ENCODE data around the gene HOXC13.

HOXC13 gene

DNA sequence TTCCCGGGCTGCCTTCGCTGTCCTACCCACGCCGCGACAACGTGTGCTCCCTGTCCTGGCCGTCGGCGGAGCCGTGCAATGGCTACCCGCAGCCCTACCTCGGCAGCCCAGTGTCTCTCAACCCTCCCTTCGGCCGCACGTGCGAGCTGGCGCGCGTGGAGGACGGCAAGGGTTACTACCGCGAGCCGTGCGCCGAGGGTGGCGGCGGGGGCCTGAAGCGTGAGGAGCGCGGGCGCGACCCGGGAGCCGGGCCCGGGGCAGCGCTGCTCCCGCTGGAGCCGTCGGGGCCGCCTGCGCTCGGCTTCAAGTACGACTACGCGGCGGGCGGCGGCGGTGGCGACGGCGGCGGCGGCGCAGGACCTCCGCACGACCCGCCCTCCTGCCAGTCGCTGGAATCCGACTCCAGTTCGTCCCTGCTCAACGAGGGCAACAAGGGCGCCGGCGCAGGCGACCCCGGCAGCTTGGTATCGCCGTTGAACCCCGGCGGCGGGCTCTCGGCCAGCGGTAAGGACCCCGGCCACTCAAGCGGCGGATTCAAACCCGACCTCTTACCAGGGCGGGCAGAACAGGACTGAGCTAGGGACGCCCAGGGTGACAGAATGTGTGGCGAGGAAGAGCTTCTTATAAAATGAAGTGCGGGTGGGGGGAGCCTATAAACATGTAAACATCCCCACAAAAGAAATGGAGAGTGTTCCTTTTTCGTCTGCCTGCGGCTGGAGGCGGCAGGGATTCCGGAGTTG is 16.6 kb downstream of the HOXC13 start:
- DNase-seq (ENCODE audit: low read depth in 2 of 2): no peak

DNA sequence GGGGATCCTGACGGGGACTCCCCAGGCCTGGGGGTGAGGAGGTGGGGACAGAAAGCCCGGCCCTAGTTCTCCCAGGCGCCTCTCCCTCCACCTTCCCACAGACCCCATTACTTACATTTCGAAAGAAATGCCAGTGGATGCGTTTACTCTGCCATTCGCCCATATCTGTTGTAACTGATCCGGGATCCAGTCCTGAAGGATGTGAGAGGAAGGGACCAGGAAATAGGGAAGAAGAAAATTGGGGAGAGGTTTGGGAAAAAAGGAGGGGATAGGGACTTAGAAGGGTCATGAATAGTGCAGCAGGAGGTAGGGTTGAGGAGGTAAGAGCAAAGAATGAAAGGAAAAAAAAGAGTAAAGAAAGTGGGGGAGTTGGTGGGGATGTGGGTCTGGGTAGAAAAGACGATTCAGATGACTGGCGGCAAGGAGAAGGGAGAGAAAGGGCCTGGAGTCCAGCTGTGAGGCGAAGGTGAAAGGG is 17.2 kb downstream of the HOXC13 start:
- no peak for DNase-seq (ENCODE audit: low read depth in 2 of 2)

GRCh38 chr12:53956251-53956887 is 17.7 kb downstream of the HOXC13 start:
- no peak for DNase-seq (ENCODE audit: low read depth in 2 of 2)

- no peak for DNase-seq (ENCODE audit: low read depth in 2 of 2)
These were observed 18.4 kb downstream of the HOXC13 start for GRCh38 chr12:53956914-53957536.

GRCh38 chr12:53958128-53958527 is 19.5 kb downstream of the HOXC13 start:
- DNase-seq (ENCODE audit: low read depth in 2 of 2): no peak

GRCh38 chr12:53959314-53959713 is 20.7 kb downstream of the HOXC13 start:
- DNase-seq (ENCODE audit: low read depth in 2 of 2): no peak

DNA sequence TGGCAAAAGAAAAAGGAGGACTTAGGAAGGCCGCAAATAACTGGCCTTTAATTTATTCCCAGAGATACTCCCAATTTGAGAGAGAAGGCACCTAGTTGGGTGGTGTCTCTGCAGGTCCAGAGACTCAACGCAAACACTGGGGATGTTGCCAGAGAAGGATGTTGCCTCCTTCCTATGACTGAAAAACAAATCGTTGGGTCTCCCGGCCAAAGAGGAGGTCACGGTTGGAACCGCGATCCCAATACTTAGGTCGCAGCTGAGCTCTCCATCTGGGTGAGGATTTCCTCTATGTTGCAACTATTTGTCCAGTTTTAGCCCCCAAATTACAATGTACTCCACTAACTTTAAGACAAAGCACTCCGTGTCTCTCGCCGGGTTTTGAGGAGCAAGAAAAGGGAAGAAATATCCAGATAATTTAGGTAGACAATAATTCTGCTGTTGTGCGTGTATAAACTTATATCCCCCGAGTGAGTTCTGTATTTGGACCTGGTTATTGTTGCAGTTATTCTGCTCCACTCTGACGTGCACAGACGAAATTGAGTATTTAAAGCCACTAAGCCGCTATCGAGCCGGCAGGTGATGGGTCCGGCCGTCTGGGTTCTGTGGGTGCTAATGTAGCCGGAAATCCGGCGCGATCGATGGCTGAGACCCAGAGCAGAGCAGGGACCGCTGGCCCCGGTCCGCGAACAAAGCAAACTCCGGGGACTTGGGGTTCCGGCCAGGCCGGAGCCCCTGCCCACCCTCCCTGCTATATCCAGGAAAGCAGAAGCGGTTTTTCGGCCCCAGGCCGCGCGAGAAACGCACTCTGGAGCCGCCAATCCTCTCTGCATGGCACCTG is 21.8 kb downstream of the HOXC13 start:
- no peak for DNase-seq (ENCODE audit: low read depth in 2 of 2)

DNA sequence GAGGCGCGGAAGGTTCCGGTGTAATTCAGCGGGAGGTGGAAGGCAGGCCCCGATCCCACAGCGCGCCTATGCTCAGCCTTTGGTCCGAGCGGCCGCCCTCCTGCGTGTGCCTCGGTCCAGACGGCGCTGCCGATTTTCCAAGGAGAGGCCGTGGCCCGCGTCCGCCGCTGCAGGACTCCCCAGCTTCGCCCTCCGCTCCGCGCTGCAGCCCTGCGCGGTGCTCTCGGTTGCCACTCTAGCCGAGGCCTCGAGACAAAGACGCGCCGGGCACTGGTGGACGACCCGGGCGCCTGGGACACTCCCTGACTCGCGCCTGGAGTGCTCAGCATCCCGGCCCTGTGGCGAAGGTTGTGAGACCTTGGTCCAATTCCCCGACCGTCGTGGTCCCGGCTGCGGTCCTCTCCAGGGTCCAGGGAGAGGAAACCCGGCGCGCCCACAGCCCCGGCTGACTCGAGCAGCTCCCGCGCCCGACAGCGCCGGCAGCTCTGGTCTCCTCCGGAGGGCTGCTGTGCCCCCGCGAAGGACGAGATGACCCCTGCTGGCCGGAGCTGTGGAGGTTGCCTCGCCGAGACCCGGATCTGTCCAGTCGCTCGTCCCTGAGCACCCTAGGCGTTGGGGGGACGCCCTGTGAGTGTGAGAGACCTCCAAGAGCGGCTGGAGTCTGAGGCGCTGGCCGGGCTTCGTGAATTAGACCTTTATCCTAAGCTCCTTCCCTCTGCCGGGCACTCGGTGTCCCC is 22.6 kb downstream of the HOXC13 start:
- no peak for DNase-seq (ENCODE audit: low read depth in 2 of 2)

DNA sequence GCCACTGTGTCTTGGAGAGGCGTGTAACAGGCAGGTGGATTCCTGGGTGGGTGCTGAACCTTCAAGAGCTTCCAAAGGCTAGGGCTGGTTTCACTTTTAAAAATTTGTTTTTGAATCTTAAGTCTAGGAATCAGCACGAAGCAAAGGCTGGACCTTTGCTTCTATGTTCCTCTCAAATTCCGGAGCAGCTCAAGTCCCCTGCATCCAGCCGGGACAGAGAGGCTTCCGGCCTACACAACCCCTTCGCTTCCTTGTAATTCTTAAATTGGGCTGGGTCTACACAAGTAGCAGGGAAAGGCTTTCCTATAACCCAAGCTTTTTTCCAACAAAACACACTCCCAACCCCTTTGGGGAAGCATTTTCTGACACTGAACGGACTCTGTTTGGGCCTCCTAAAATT is 24.4 kb downstream of the HOXC13 start:
- DNase-seq (ENCODE audit: low read depth in 2 of 2): no peak

GRCh38 chr12:53963434-53964314 is 25.0 kb downstream of the HOXC13 start:
- DNase-seq (ENCODE audit: low read depth in 2 of 2): no peak

GRCh38 chr12:53964315-53964713 is 25.7 kb downstream of the HOXC13 start:
- DNase-seq (ENCODE audit: low read depth in 2 of 2): no peak

DNA sequence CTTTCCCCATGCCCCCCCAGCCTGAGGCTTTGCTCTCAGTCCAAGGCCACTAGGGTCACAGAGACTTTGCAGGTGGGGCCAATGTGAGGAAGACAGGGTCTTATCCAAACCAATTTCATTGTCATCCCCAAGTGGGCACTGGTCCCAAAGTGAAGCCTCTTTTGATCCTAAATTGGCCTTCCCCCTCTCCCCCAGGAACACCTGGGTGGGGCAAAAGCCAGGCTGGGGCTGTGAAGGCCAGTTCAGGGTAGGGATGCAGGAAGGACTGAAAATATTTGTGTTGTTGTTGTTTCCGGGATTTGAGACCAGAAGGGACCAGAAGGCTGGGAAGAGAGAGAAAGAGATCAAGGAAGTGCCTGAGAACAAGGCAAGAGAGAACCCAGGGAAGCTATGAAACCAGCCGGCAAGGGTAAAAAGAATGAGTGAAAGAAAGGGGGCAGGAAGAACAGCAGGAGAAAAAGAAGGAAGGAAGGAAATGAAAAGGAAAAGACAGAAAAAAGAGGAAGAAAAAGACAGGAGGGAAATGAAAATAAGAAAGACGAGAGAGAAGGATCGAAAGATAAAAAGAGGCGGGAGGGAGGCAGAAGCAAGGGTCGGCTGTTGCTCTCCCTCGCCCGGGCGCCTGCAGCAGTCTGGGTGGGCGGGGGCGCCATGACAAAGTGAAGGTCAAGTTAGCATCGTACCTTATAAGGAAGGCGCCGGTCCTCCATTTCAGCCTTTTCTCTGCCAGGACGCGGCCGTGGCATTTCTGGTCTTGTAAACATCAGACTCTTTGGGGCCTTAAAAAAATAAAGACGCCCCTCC is 26.9 kb downstream of the HOXC13 start:
- no peak for DNase-seq (ENCODE audit: low read depth in 2 of 2)

- no peak for DNase-seq (ENCODE audit: low read depth in 2 of 2)
These were observed 27.4 kb downstream of the HOXC13 start for GRCh38 chr12:53966085-53966384.

- DNase-seq (ENCODE audit: low read depth in 2 of 2): no peak
These were observed 27.9 kb downstream of the HOXC13 start for GRCh38 chr12:53966385-53967133.

GRCh38 chr12:53967421-53967925 is 28.8 kb downstream of the HOXC13 start:
- DNase-seq (ENCODE audit: low read depth in 2 of 2): no peak

GRCh38 chr12:53968214-53969127 is 29.8 kb downstream of the HOXC13 start:
- DNase-seq (ENCODE audit: low read depth in 2 of 2): no peak

DNA sequence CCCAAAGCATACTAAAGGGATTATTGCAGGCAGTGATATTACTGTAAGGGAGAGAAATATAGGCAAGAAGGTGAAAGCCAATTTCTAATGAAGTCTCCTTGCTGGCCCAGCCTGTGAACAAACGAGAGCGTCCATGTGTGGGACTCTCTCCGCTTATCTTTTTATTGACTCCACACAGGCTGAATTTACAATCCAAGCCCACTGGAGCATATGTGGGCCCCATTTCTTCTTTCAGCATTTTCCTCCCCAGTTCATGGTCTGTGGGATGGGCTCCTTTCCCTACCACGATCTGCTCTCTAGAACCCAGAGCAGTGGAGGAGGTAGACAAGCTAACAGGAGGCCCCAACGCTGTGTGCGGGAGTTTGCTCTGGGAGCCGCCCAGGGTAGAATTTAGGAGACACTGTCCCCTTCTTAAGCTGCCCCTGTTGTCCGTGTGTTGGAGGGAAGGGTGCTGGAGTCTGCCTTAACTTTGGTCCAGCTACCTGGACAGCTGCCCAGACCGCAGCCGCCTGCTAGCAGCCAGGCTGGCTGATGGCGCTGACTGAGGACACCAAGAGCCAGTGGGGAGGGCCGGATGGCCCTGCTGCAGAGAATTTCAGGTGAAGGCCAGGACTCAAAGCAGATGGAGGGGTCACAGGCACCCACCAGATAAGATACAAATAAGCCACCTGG is 31.1 kb downstream of the HOXC13 start:
- no peak for DNase-seq (ENCODE audit: low read depth in 2 of 2)
